Measurements from ENCODE around the gene TGFBR3L. TPM values are rescaled to one million over a fixed set of nuclear protein-coding genes. Genes with fewer than 3 reads are reported as not detected.

The TGFBR3L gene
- total and polyA plus RNA-seq, 2 of the 13 experiments (the other 11 are each of a cell fraction or from before 2014, with no cell fraction given): 0.20 to 1.0 TPM

DNA sequence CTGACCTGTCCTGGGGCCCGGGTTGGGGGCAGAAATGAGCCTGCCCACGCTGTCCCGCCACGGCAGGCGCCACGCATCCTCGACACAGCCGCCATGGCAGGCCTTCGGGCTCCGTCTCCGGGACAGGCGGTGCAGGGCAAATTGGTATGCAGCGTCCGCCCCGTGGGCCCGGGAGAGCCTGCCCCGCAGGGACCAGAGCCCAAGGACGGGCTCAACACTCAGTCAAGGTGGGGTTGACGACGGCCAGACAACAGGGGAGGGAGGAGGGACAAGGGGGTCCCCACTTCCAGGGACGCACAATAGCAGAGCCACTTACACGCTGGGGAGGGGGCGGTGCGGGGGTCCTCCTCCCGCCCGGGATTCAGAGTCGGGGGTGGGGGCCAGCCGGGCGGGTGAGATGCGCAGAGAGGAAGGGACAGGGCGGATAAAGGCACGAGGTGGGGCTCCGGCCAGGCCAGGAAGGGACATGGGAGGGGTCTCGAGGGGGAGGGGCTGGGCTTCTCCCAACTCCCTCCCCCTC lies 10.1 kb downstream of the TGFBR3L start:
- no peak for FAIRE-seq
- H3K4me3 ChIP-seq (replicated peaks in 1 of 3; ENCODE audit: insufficient read depth in 1 of 3, low read depth in 2 of 3, low read length in 3 of 3): peak overlapping the region in 1 of 3 experiments; percentile 55; a peak in 1 of 6 replicates
- no peak for DNase-seq (ENCODE audit: low spot score)
- peaks cover 6 to 10% of the 10 kb centered on the region in 2 experiments; a peak in 2 of 5 replicates for H3K36me3 ChIP-seq (replicated peaks in 1 of 2; ENCODE audit: control insufficient read depth in 1 of 2, insufficient read depth in 2 of 2, low read length in 2 of 2)
- no peaks in the 10 kb centered on the region; a peak in 1 of 5 replicates for H3K27me3 ChIP-seq (ENCODE audit: control insufficient read depth in 1 of 2, insufficient read depth in 2 of 2, low read length in 2 of 2)
- no TSS peak for BruUV-seq (replicated peaks)
- POLR2A ChIA-PET: interaction anchor here (0.5 kb wide), 1 partner anchor 28 kb away, joined by 3 read pairs; no protein-coding TSS in a partner anchor
- H2AFZ ChIP-seq (ENCODE audit: low read length): no peak overlapping the region
- H4K20me1 ChIP-seq (ENCODE audit: insufficient read depth, low read length): peaks cover 5% of the 10 kb centered on the region; the same call in 1 of the 2 replicates
- CTCF ChIA-PET (ENCODE audit: low intra/inter-chr PET ratio, low total read pairs): interaction anchor here (1.2 to 2.7 kb wide), 2 partner anchors 56 to 71 kb away, joined by 4 to 28 read pairs; no protein-coding TSS in a partner anchor
- 81% methylated on average over 12 of the region's 34 CpGs for WGBS (ENCODE audit: low lambda C conversion rate)
- TF ChIP-seq KAT8 (CRISPR knock-in tag; IDR thresholded peaks at IDR 0.05): no peak
- TF ChIP-seq, protein P1, sequence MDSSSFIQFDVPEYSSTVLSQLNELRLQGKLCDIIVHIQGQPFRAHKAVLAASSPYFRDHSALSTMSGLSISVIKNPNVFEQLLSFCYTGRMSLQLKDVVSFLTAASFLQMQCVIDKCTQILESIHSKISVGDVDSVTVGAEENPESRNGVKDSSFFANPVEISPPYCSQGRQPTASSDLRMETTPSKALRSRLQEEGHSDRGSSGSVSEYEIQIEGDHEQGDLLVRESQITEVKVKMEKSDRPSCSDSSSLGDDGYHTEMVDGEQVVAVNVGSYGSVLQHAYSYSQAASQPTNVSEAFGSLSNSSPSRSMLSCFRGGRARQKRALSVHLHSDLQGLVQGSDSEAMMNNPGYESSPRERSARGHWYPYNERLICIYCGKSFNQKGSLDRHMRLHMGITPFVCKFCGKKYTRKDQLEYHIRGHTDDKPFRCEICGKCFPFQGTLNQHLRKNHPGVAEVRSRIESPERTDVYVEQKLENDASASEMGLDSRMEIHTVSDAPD (CRISPR knock-in tag; IDR thresholded peaks at IDR 0.05): 0 out of 2 replicates have a peak, but pooled peaks have one; percentile 7
- TF ChIP-seq RFXAP (CRISPR knock-in tag; IDR thresholded peaks at IDR 0.05; ENCODE audit: borderline replicate concordance): no peak
- peak overlapping the region; percentile 55 for H3K4me2 ChIP-seq (ENCODE audit: low read depth, low read length)
- ATAC-seq: no peak
- no peaks in the 10 kb centered on the region for H3K9me3 ChIP-seq (ENCODE audit: low read length)
- H3K4me1 ChIP-seq (ENCODE audit: insufficient read depth, low read length): peaks cover 8% of the 10 kb centered on the region
- in situ Hi-C loops (cut with HindIII; ENCODE audit: extremely low pct_ligation_motif_present, low pct_unique_long_range_greater_than_20kb): loop anchor here (5.0 kb wide), 1 partner anchor 72 kb away; no protein-coding TSS in a partner anchor
- intact Hi-C loops (cut with micrococcal nuclease; ENCODE audit: unreplicated experiment): loop anchor here (2.0 kb wide), 1 partner anchor 72 kb away; no protein-coding TSS in a partner anchor
- no peak overlapping the region for H3K9ac ChIP-seq (ENCODE audit: insufficient read depth, low read depth, low read length)
- H3K27ac ChIP-seq (ENCODE audit: extremely low read length, insufficient read depth, low read length): no peak overlapping the region
- H3K79me2 ChIP-seq (ENCODE audit: insufficient read depth, low read length): no peaks in the 10 kb centered on the region

GRCh38 chr19:7925171-7925851 lies 10.7 kb downstream of the TGFBR3L start:
- BruUV-seq (replicated peaks): no TSS peak
- CTCF ChIA-PET (ENCODE audit: low intra/inter-chr PET ratio, low total read pairs): interaction anchor here (0.6 to 2.7 kb wide), 3 partner anchors 54 to 72 kb away, joined by 3 to 28 read pairs (median 4); no protein-coding TSS in a partner anchor
- Histone ChIP-seq H3K4me3 (replicated peaks in 1 of 3; ENCODE audit: insufficient read depth in 1 of 3, low read depth in 2 of 3, low read length in 3 of 3) (peak overlapping the region in 1 of 3 experiments; percentile 55; a peak in 1 of 6 replicates), H4K20me1 (ENCODE audit: insufficient read depth, low read length) (peaks cover 5% of the 10 kb centered on the region; the same call in 1 of the 2 replicates), H2AFZ (ENCODE audit: low read length) (no peak overlapping the region), H3K27me3 (ENCODE audit: control insufficient read depth in 1 of 2, insufficient read depth in 2 of 2, low read length in 2 of 2) (no peaks in the 10 kb centered on the region), H3K36me3 (replicated peaks in 1 of 2; ENCODE audit: control insufficient read depth in 1 of 2, insufficient read depth in 2 of 2, low read length in 2 of 2) (peaks cover 6 to 10% of the 10 kb centered on the region in 2 experiments; a peak in 2 of 5 replicates), H3K4me2 (ENCODE audit: low read depth, low read length) (peak overlapping the region; percentile 55), H3K9me3 (ENCODE audit: low read length) (no peaks in the 10 kb centered on the region), H3K27ac (ENCODE audit: extremely low read length, insufficient read depth, low read length) (no peak overlapping the region), H3K9ac (ENCODE audit: insufficient read depth, low read depth, low read length) (no peak overlapping the region), H3K79me2 (ENCODE audit: insufficient read depth, low read length) (no peaks in the 10 kb centered on the region), H3K4me1 (ENCODE audit: insufficient read depth, low read length) (peaks cover 8% of the 10 kb centered on the region)
- peak; percentile 59 for ATAC-seq
- peak; percentile 64 for DNase-seq (ENCODE audit: low spot score)
- 5% methylated on average over 16 of the region's 98 CpGs for WGBS (ENCODE audit: low lambda C conversion rate)
- in situ Hi-C loops (cut with HindIII; ENCODE audit: extremely low pct_ligation_motif_present, low pct_unique_long_range_greater_than_20kb): no loop called here
- POLR2A ChIA-PET: no interaction called here
- FAIRE-seq: no peak
- intact Hi-C loops (cut with micrococcal nuclease; ENCODE audit: unreplicated experiment): loop anchor here (2.0 kb wide), 1 partner anchor 73 kb away; no protein-coding TSS in a partner anchor
- TF ChIP-seq, protein P2, sequence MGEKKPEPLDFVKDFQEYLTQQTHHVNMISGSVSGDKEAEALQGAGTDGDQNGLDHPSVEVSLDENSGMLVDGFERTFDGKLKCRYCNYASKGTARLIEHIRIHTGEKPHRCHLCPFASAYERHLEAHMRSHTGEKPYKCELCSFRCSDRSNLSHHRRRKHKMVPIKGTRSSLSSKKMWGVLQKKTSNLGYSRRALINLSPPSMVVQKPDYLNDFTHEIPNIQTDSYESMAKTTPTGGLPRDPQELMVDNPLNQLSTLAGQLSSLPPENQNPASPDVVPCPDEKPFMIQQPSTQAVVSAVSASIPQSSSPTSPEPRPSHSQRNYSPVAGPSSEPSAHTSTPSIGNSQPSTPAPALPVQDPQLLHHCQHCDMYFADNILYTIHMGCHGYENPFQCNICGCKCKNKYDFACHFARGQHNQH (CRISPR knock-in tag; IDR thresholded peaks at IDR 0.05): 0 out of 2 replicates have a peak, but pooled peaks have one; percentile 27
- no peak for TF ChIP-seq ZNF615 (CRISPR knock-in tag; IDR thresholded peaks at IDR 0.05; ENCODE audit: borderline replicate concordance)
- peak; percentile 45; the same call in 1 of the 2 replicates for TF ChIP-seq THAP11 (CRISPR knock-in tag; IDR thresholded peaks at IDR 0.05)
- peak; percentile 38 for TF ChIP-seq RARA (CRISPR knock-in tag; IDR thresholded peaks at IDR 0.05)
- no peak for TF ChIP-seq NR2F6 (IDR thresholded peaks at IDR 0.05)
- TF ChIP-seq NR2F6 (CRISPR knock-in tag; IDR thresholded peaks at IDR 0.05): peak; percentile 74
- 0 out of 2 replicates have a peak, but pooled peaks have one; percentile 48 for TF ChIP-seq ZNF275 (CRISPR knock-in tag; IDR thresholded peaks at IDR 0.05; ENCODE audit: borderline replicate concordance)

Measured in HepG2 (cell line).